Cardiac muscle cell (in vitro differentiated cells and primary cell): ENCODE measurements around the gene SLC25A24. TPM values are rescaled to one million over a fixed set of nuclear protein-coding genes. Genes with fewer than 3 reads are reported as not detected.
A peak's percentile ranks its signal among the peaks of the same experiment; 100 is the strongest.

Source experiments
- DNase-seq, 2 donors: peaks; one replicate each; pipeline versions ENCODE4 v3.0.0 to v3.0.0-alpha.2; 2010 to 2017; ENCODE audit warnings: low read depth in 1 of 2, low spot score in 1 of 2
- H3K27ac ChIP-seq: fragments of 200-600 bp; sonication (generic); 2 replicates; pipeline ENCODE4 v1.5.1; 2016
- H3K27me3 ChIP-seq: fragments of 200-600 bp; sonication (generic); 2 replicates; pipeline ENCODE4 v1.6.0; 2016; ENCODE audit warnings: control low read depth
- H3K36me3 ChIP-seq: fragments of 200-600 bp; sonication (generic); 2 replicates; pipeline ENCODE4 v1.5.1; 2016; ENCODE audit warnings: control low read depth
- H3K4me1 ChIP-seq: fragments of 200-600 bp; sonication (generic); 2 replicates; pipeline ENCODE4 v1.8.1; 2017; ENCODE audit warnings: low read depth, mild to moderate bottlenecking, mixed run types
- H3K4me3 ChIP-seq: fragments of 200-600 bp; sonication (generic); 2 replicates; pipeline ENCODE4 v1.5.1; 2016; ENCODE audit warnings: mild to moderate bottlenecking
- H3K9me3 ChIP-seq: fragments of 200-600 bp; sonication (generic); 2 replicates; pipeline ENCODE4 v1.5.1; 2017; ENCODE audit warnings: low read depth, mild to moderate bottlenecking, control low read depth
- polyA plus RNA-seq: library from polyadenylated mRNA; unstranded; fragments of >200 nt; fragmentation: Nextera tagmentation; extraction: Ambion mirVana; gene quantifications from 2 replicates; pipeline ENCODE4 v1.2.1, GENCODE V29; 2016
- total RNA-seq: library from RNA; depleted of rRNA; stranded (reverse); fragments of >200 nt; gene quantifications from 2 replicates; pipeline ENCODE4 v1.2.3, GENCODE V29; 2016
- TF ChIP-seq, protein P1 (sequence below): IDR thresholded peaks from 2 replicates; pipeline ENCODE4 v1.5.1; 2012; ENCODE audit warnings: low read depth, mild to moderate bottlenecking, low read length

The SLC25A24 gene
- total and polyA plus RNA-seq, 2 experiments from 2014 or later, result 13.6 to 15.5 TPM

DNA sequence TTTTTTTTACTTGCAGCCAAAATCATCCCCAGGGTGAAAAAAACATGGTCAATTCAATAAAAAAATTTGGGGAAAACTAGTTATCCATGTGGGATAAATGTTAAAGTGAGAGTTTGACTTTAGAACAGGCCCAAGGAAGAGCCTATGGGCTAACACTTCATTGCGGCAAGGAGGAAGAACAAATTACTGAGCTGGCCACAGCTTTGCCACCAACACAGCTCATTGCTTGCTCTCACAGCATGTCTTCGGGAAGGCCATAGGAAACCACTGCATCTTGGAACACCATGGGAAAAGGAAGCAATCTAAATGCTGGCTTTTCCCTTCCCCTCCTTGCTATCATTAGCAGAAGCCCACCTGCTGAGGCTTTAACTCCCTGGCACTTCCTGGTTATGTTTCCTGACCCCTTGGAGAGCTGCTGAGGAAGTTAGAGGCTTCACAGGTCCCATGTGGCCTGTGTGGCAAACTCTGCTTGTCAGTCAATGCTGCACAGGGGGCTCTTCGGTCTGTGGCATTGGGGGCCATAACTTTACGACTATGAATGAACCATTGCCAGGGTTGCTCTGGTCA is 86.0 kb downstream of the SLC25A24 start:
- DNase-seq, result no peak
- no peak overlapping the region for H3K27ac ChIP-seq
- TF ChIP-seq, protein P1, sequence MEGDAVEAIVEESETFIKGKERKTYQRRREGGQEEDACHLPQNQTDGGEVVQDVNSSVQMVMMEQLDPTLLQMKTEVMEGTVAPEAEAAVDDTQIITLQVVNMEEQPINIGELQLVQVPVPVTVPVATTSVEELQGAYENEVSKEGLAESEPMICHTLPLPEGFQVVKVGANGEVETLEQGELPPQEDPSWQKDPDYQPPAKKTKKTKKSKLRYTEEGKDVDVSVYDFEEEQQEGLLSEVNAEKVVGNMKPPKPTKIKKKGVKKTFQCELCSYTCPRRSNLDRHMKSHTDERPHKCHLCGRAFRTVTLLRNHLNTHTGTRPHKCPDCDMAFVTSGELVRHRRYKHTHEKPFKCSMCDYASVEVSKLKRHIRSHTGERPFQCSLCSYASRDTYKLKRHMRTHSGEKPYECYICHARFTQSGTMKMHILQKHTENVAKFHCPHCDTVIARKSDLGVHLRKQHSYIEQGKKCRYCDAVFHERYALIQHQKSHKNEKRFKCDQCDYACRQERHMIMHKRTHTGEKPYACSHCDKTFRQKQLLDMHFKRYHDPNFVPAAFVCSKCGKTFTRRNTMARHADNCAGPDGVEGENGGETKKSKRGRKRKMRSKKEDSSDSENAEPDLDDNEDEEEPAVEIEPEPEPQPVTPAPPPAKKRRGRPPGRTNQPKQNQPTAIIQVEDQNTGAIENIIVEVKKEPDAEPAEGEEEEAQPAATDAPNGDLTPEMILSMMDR, result no peak
- H3K4me3 ChIP-seq, result no peak overlapping the region
- H3K4me1 ChIP-seq, result peaks cover 4% of the 10 kb centered on the region
- no peaks in the 10 kb centered on the region for H3K36me3 ChIP-seq
- no peaks in the 10 kb centered on the region for H3K9me3 ChIP-seq
- H3K27me3 ChIP-seq, result no peaks in the 10 kb centered on the region

DNA sequence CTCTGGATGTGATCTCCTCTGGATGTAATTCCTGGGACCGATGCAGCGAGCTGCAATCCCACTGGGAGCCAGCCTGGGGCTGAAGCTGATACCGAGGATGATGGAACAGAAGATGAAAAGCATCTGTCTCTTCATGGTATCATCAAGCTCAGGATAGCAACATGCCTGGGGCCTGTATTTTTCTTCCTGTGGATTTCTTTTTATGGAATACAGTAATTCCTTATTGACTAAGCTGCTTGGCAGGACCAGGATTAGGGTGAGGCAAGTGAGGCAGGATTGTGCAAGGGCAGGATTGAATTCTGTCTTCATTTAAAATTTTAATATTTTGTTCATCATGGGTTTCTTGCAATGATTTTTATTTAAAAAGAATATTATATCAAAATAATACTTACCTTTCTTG is 86.6 kb downstream of the SLC25A24 start:
- Histone ChIP-seq H3K36me3 (no peaks in the 10 kb centered on the region), H3K27me3 (no peaks in the 10 kb centered on the region), H3K4me3 (no peak overlapping the region), H3K9me3 (no peaks in the 10 kb centered on the region), H3K4me1 (peaks cover 4% of the 10 kb centered on the region), H3K27ac (no peak overlapping the region)
- TF ChIP-seq, protein P1, result no peak
- no peak for DNase-seq

DNA sequence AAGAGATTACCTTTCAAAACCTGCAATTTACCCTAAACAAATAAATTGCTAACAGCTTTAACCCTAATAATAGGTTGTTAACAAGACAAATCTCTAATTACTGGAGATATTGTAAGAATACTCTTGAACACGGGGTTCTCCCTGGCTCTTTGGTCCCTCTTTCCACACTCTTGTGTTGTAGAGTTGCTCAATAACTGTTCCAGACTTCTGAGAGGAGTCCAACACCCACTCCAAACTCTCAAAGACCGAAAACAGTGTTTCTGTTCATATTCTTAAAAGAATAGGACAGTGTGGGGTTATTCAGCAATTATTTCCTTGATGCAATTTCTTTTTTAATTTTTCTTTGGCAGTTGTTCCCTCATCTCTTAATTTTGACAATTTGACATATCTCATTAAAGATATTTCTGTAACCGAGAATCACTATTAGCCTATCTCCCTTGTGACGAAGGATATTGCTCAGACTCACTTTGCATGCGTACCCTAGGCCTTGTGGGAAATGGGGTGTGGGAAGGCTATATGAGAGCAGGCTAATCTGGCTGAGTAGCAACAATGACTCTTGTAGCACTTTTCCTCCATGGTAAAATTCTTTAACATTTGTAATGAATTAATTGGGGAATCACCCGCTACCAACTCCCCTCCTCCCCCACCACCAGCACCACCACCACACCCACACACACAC is 90.7 kb downstream of the SLC25A24 start:
- TF ChIP-seq, protein P1, result no peak
- no peak for DNase-seq
- Histone ChIP-seq H3K9me3 (no peaks in the 10 kb centered on the region), H3K27ac (no peak overlapping the region), H3K27me3 (no peaks in the 10 kb centered on the region), H3K4me1 (no peaks in the 10 kb centered on the region), H3K4me3 (no peak overlapping the region), H3K36me3 (no peaks in the 10 kb centered on the region)

DNA sequence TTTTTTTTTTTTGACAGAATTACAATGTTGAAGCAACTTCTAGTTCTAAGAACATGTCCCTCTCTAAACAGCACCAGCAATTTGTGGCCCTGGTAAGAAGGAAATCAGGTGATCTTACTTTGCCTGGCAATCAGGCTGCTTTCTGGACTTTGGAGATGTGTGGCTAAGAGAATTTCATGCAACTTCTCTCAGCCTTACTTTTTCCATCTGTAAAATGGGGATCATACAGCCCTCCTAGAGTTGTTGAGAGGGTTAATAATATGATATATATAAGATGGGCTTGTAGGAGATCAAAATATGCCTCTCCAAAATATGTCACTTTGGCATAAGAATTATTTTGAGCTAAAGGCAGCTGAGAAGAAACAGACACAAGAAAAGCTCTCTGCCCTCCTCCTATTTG is 92.0 kb downstream of the SLC25A24 start:
- DNase-seq, result no peak
- no peaks in the 10 kb centered on the region for H3K36me3 ChIP-seq
- no peaks in the 10 kb centered on the region for H3K9me3 ChIP-seq
- no peak overlapping the region for H3K4me3 ChIP-seq
- no peaks in the 10 kb centered on the region for H3K27me3 ChIP-seq
- no peak overlapping the region for H3K27ac ChIP-seq
- H3K4me1 ChIP-seq, result no peaks in the 10 kb centered on the region
- TF ChIP-seq, protein P1, result no peak

DNA sequence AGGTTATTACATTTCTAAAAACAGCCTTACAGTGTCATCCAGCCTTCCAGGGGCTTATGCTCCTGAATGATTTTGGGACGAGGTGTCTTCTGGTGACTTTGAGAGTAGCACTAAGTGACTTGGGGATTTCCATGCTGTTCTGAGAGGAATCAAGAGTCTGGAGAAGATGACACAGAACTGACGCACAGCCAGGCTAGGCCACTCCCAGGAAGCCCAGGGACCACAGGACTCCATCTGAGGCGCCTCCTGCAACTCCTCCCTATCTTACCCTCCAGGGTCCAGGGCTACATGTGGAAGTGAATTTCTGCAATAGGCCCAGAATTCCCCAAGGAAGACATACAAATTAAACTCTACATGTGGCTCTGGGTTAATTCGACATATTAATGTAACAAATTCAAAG is 92.5 kb downstream of the SLC25A24 start:
- TF ChIP-seq, protein P1, result no peak

More for the DNA sequence above, 92.5 kb downstream of the SLC25A24 start:
- Histone ChIP-seq H3K27ac (no peak overlapping the region), H3K4me1 (no peaks in the 10 kb centered on the region), H3K27me3 (no peaks in the 10 kb centered on the region), H3K36me3 (no peaks in the 10 kb centered on the region), H3K4me3 (no peak overlapping the region), H3K9me3 (no peaks in the 10 kb centered on the region)
- peak in 1 of 2 donors; percentile 38 for DNase-seq
